CD4-positive, alpha-beta T cell (primary cell): ENCODE data around the gene EMC6. TPM values are rescaled to one million over a fixed set of nuclear protein-coding genes. Genes with fewer than 3 reads are reported as not detected.

Experiments used
- ATAC-seq: fragments of 200-7000 bp; cut with Tn5 transposase; one replicate; pipeline ENCODE4 v1.10.0; 2022; ENCODE audit warnings: mild to moderate bottlenecking; ENCODE audit not compliant: poor library complexity
- CTCF ChIA-PET: fragments of 350-600 bp; sonication (Branson Sonifier 250); formaldehyde crosslinking; loops from one replicate; lab custom pipeline; 2021; ENCODE audit warnings: antibody characterized with exemption, inconsistent platforms; lab: Charles Lee
- POLR2A ChIA-PET: fragments of 350-600 bp; sonication (Branson Sonifier 250); formaldehyde crosslinking; loops from one replicate; lab custom pipeline; 2021; ENCODE audit warnings: antibody characterized with exemption, inconsistent platforms; lab: Charles Lee
- DNase-seq, 14 experiments: peaks; one replicate each; pipeline ENCODE4 v3.0.0-alpha.2; 2013 to 2020; ENCODE audit warnings: mixed read lengths in 2 of 14
- H3K27ac ChIP-seq, 2 donors: one replicate each; pipeline versions ENCODE4 v1.5.1 to v1.7.0; 2013; ENCODE audit warnings: low read length in 2 of 2, low read depth in 1 of 2, mild to moderate bottlenecking in 1 of 2
- H3K27me3 ChIP-seq, 2 experiments: 1 replicate in 1 of 2; 2 replicates in 1 of 2; pipeline versions ENCODE4 v1.6.1 to v1.7.0; 2013; ENCODE audit warnings: low read length in 2 of 2, control low read depth in 1 of 2, mild to moderate bottlenecking in 1 of 2, moderate library complexity in 1 of 2; ENCODE audit not compliant: insufficient read depth in 2 of 2, control insufficient read depth in 1 of 2
- H3K36me3 ChIP-seq: one replicate; pipeline ENCODE4 v1.6.1; 2013; ENCODE audit warnings: low read length, control low read depth; ENCODE audit not compliant: insufficient read depth
- H3K4me1 ChIP-seq: one replicate; pipeline ENCODE4 v1.6.1; 2013; ENCODE audit warnings: low read length, control low read depth; ENCODE audit not compliant: insufficient read depth
- H3K4me3 ChIP-seq: one replicate; pipeline ENCODE4 v1.5.1; 2013; ENCODE audit warnings: mild to moderate bottlenecking, low read length, moderate library complexity
- H3K9me3 ChIP-seq, 2 experiments: 1 replicate in 1 of 2; 2 replicates in 1 of 2; pipeline versions ENCODE4 v1.6.1 to v1.7.0; 2013; ENCODE audit warnings: low read length in 2 of 2, mild to moderate bottlenecking in 2 of 2, control low read depth in 1 of 2, moderate library complexity in 1 of 2; ENCODE audit not compliant: control insufficient read depth in 1 of 2, insufficient read depth in 1 of 2
- H3K27ac Mint-ChIP-seq: one replicate; pipeline ENCODE4 v1.8.0; 2020; ENCODE audit warnings: mixed read lengths
- H3K27me3 Mint-ChIP-seq: one replicate; pipeline ENCODE4 v1.8.0; 2021; ENCODE audit warnings: mixed read lengths
- H3K36me3 Mint-ChIP-seq: one replicate; pipeline ENCODE4 v1.8.0; 2021; ENCODE audit warnings: low read depth, mixed read lengths
- H3K4me1 Mint-ChIP-seq: one replicate; pipeline ENCODE4 v1.8.0; 2021; ENCODE audit warnings: low read depth, mixed read lengths
- H3K4me3 Mint-ChIP-seq: one replicate; pipeline ENCODE4 v1.8.0; 2020; ENCODE audit warnings: mild to moderate bottlenecking, mixed read lengths
- H3K9me3 Mint-ChIP-seq: one replicate; pipeline ENCODE4 v1.8.0; 2020; ENCODE audit warnings: mixed read lengths
- intact Hi-C, 2 experiments: fragments of 100-400 bp; cut with DNase I in 1 of 2; cut with micrococcal nuclease in 1 of 2; formaldehyde crosslinking; loops; one replicate each; pipeline versions ENCODE4 v1.15.1 to v1.9.0; 2023 to 2025; cut with DNase I, micrococcal nuclease
- total RNA-seq, 174 experiments: library from RNA in 2 of 174; stranded (reverse) in 2 of 174; gene quantifications; one replicate each; pipeline ENCODE4 v1.2.3 and lab custom pipeline; 2021 to 2026
- TF ChIP-seq, protein P1 (sequence below): fragments of 200-600 bp; IDR thresholded peaks from one replicate; pipeline ENCODE4 v1.8.0; 2022; ENCODE audit warnings: antibody characterized with exemption, mild to moderate bottlenecking

Gene EMC6
- total RNA-seq, 2 experiments from 2014 or later = 28.8 to 29.6 TPM

DNA sequence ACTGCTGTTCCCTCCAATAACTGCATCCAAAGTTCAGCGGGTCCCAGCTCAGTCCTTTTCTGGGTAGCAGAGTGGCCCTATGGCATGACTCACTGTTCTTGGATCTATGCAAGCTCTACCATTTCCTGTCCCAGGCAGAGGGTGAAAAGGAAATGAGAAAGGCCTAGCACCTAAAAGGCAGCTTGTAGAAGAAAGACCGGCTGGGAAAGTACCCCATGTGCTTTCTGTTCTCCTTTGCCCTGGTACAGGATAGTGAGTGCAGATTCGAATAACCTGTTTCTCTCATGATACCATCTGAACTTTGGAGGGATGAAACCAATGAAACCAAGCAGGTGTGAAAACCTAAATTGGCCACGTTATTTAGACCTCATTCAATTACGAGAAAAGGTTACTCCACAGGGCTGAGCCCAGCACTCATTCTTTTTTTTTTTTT, 42.4 kb downstream of the EMC6 start:
- Mint-ChIP-seq H3K27ac (peak overlapping the region; percentile 83), H3K4me1 (peaks cover 50% of the 10 kb centered on the region), H3K36me3 (peaks cover 33% of the 10 kb centered on the region), H3K4me3 (peak overlapping the region; percentile 68), H3K27me3 (no peaks in the 10 kb centered on the region), H3K9me3 (peaks cover 2% of the 10 kb centered on the region)
- intact Hi-C loops = loop anchor here in 1 of 2 experiments (1.0 to 2.0 kb wide), 3 partner anchors 12 to 74 kb away; partner anchors contain the start of genes CTNS, HASPIN, P2RX5 and SHPK
- no peaks in the 10 kb centered on the region for H3K9me3 ChIP-seq
- ATAC-seq (peak; percentile 93), DNase-seq (peak; percentile 32 to 95 (median 58))
- H3K27me3 ChIP-seq = no peaks in the 10 kb centered on the region
- peaks cover 35% of the 10 kb centered on the region for H3K4me1 ChIP-seq
- H3K36me3 ChIP-seq = peaks cover 17% of the 10 kb centered on the region
- POLR2A ChIA-PET = interaction anchor here (0.6 to 3.3 kb wide), 10 partner anchors 11 to 432 kb away, joined by 3 to 35 read pairs (median 5); partner anchors contain the start of genes CTNS, CYB5D2, HASPIN and NCBP3
- H3K27ac ChIP-seq = peak overlapping the region in 1 of 2 donors; percentile 52
- peak overlapping the region; percentile 16 for H3K4me3 ChIP-seq
- TF ChIP-seq, protein P1, sequence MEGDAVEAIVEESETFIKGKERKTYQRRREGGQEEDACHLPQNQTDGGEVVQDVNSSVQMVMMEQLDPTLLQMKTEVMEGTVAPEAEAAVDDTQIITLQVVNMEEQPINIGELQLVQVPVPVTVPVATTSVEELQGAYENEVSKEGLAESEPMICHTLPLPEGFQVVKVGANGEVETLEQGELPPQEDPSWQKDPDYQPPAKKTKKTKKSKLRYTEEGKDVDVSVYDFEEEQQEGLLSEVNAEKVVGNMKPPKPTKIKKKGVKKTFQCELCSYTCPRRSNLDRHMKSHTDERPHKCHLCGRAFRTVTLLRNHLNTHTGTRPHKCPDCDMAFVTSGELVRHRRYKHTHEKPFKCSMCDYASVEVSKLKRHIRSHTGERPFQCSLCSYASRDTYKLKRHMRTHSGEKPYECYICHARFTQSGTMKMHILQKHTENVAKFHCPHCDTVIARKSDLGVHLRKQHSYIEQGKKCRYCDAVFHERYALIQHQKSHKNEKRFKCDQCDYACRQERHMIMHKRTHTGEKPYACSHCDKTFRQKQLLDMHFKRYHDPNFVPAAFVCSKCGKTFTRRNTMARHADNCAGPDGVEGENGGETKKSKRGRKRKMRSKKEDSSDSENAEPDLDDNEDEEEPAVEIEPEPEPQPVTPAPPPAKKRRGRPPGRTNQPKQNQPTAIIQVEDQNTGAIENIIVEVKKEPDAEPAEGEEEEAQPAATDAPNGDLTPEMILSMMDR = no peak
- CTCF ChIA-PET = interaction anchor here (1.3 to 1.9 kb wide), 2 partner anchors 12 to 28 kb away, joined by 8 read pairs; partner anchors contain the start of gene HASPIN

DNA sequence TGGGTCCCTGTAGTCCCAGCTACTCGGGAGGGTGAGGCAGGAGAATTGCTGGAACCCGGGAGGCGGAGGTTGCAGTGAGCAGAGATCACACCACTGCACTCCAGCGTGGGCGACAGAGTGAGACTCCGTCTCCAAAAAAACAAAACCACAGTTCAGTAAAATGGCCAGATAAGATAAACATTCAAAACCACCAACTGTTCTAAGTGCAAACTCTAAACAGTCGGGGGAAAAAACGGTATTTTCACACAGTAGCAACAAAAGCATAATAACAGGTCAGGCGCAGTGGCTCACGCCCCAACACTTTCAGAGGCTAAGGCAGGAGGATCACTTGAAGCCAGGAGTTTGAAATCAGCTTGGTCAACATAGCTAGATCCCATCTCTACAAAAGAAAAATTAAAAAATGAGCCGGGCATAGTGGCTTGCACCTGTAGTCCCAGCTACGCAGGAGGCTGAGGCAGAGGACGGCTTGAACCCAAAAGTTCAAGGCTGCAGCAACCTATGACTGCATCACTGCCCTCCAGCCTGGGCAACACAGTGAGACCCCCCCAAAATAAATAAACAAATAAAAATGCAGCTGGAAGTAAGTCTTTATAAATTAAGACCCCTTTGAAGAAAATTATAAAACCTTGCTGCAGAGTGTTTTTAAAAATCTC, 44.3 kb downstream of the EMC6 start:
- Mint-ChIP-seq H3K27me3 (no peaks in the 10 kb centered on the region), H3K27ac (peak overlapping the region; percentile 85), H3K36me3 (peaks cover 53% of the 10 kb centered on the region), H3K4me1 (peaks cover 50% of the 10 kb centered on the region), H3K4me3 (peak overlapping the region; percentile 23), H3K9me3 (peaks cover 2% of the 10 kb centered on the region)
- Histone ChIP-seq H3K36me3 (peaks cover 37% of the 10 kb centered on the region), H3K4me1 (peaks cover 35% of the 10 kb centered on the region), H3K4me3 (no peak overlapping the region), H3K27me3 (no peaks in the 10 kb centered on the region), H3K9me3 (no peaks in the 10 kb centered on the region), H3K27ac (peak overlapping the region in 1 of 2 donors; percentile 22)
- DNase-seq = peak in 4 of 14 experiments; percentile 8 to 45 (median 27)
- intact Hi-C loops = no loop called here
- no peak for ATAC-seq
- ChIA-PET CTCF (interaction anchor here (1.1 to 1.4 kb wide), 2 partner anchors 25 to 133 kb away, joined by 3 to 5 read pairs; partner anchors contain the start of gene NCBP3), POLR2A (interaction anchor here (1.0 to 3.3 kb wide), 2 partner anchors 9 to 17 kb away, joined by 5 to 35 read pairs; partner anchors contain the start of genes HASPIN and P2RX5)
- TF ChIP-seq, protein P1 = no peak

DNA sequence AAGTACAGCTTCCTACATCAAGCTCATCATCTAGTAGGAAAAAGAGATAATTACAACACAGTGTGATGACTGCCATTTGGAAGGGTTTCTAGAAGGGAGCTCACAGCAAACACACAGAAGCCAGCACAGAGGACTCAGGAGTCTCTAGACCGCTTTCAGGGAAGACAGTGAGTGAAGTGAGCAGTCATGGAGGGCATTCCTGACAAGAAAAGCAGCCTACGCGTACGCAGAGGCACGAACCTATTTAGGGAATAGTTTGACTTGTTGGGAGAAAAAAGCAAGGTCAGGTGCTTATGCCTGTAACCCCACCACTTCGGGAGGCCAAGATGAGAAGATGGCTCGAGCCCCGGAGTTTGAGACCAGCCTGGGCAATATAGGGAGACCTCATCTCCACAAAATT, 46.7 kb downstream of the EMC6 start:
- CTCF ChIA-PET = no interaction called here
- DNase-seq (no peak), ATAC-seq (no peak)
- Mint-ChIP-seq H3K36me3 (peaks cover 74% of the 10 kb centered on the region), H3K4me3 (no peak overlapping the region), H3K27me3 (no peaks in the 10 kb centered on the region), H3K27ac (peak overlapping the region; percentile 8), H3K9me3 (peaks cover 2% of the 10 kb centered on the region), H3K4me1 (peaks cover 52% of the 10 kb centered on the region)
- intact Hi-C loops = no loop called here
- Histone ChIP-seq H3K4me3 (no peak overlapping the region), H3K36me3 (peaks cover 51% of the 10 kb centered on the region), H3K27me3 (no peaks in the 10 kb centered on the region), H3K4me1 (peaks cover 46% of the 10 kb centered on the region), H3K27ac (no peak overlapping the region), H3K9me3 (no peaks in the 10 kb centered on the region)
- POLR2A ChIA-PET = no interaction called here
- TF ChIP-seq, protein P1 = no peak
